Body of pancreas (tissue), 4 donors: ENCODE data around the gene MARS1. TPM values are rescaled to one million over a fixed set of nuclear protein-coding genes. Genes with fewer than 3 reads are reported as not detected.
"Not testable (repeated sequence)": the region's sequence is repeated elsewhere in the genome, so short reads cannot be mapped to it uniquely, and the experiment has no call there.

Experiments used
- ATAC-seq: fragments of 150-250 bp; one replicate; pipeline ENCODE4 v1.9.1; 2016
- DNase-seq, 4 donors: peaks; one replicate each; pipeline ENCODE4 v3.0.0-alpha.2; 2019
- H3K27ac ChIP-seq, 4 donors: fragments of 200-600 bp; sonication (generic); 1 replicate in 3 of 4; 2 replicates in 1 of 4; pipeline versions ENCODE4 v1.5.1 to v1.6.1; 2016 to 2019; ENCODE audit warnings: mild to moderate bottlenecking in 1 of 4, mixed read lengths in 1 of 4, moderate library complexity in 1 of 4
- H3K27me3 ChIP-seq, 2 donors: fragments of 200-600 bp; sonication (generic); one replicate each; pipeline ENCODE4 v1.6.0; 2016; ENCODE audit warnings: mild to moderate bottlenecking in 1 of 2
- H3K36me3 ChIP-seq, 2 donors: fragments of 200-600 bp; sonication (generic); replicated peaks in 1 of 2; 2 replicates each; pipeline ENCODE4 v1.5.1; 2016; ENCODE audit warnings: low read depth in 2 of 2; ENCODE audit not compliant: insufficient read depth in 1 of 2
- H3K4me1 ChIP-seq: fragments of 200-600 bp; sonication (generic); one replicate; pipeline ENCODE4 v1.6.0; 2016
- H3K4me3 ChIP-seq, 2 donors: fragments of 200-600 bp; sonication (generic); 1 replicate in 1 of 2; 2 replicates in 1 of 2; pipeline ENCODE4 v1.5.1; 2016 to 2019
- H3K9me3 ChIP-seq, 3 donors: fragments of 200-600 bp; sonication (generic); 1 replicate in 2 of 3; 2 replicates in 1 of 3; pipeline ENCODE4 v1.5.1; 2016
- POLR2A ChIP-seq, 3 donors: fragments of 450-650 bp; IDR thresholded peaks; one replicate each; pipeline ENCODE4 v1.6.1; 2016; ENCODE audit warnings: antibody characterized with exemption in 3 of 3, mild to moderate bottlenecking in 2 of 3
- WGBS, 2 donors: methylation state at CpG; one replicate each; pipeline ENCODE4 v1.1.5; 2017; 5-methylcytosine and 5-hydroxymethylcytosine counted together
- intact Hi-C: fragments of 100-400 bp; cut with DNase I; formaldehyde crosslinking; loops from one replicate; pipeline ENCODE4 v1.15.1; 2023
- total RNA-seq, 2 donors: library from RNA; depleted of rRNA; stranded (reverse); fragments of >200 nt; gene quantifications; one replicate each; pipeline ENCODE4 v1.1.0, GENCODE V29; 2016
- TF ChIP-seq, protein P1 (sequence below), 7 experiments: fragments of 450-650 bp in 4 of 7; fragments of 200-600 bp in 3 of 7; sonication (generic) in 3 of 7; IDR thresholded peaks; one replicate each; pipeline ENCODE4 v1.5.1; 2016 to 2019; ENCODE audit warnings: antibody characterized with exemption in 7 of 7

MARS1 gene
- total RNA-seq, 2 donors from 2014 or later: 61.7 to 103 TPM

DNA sequence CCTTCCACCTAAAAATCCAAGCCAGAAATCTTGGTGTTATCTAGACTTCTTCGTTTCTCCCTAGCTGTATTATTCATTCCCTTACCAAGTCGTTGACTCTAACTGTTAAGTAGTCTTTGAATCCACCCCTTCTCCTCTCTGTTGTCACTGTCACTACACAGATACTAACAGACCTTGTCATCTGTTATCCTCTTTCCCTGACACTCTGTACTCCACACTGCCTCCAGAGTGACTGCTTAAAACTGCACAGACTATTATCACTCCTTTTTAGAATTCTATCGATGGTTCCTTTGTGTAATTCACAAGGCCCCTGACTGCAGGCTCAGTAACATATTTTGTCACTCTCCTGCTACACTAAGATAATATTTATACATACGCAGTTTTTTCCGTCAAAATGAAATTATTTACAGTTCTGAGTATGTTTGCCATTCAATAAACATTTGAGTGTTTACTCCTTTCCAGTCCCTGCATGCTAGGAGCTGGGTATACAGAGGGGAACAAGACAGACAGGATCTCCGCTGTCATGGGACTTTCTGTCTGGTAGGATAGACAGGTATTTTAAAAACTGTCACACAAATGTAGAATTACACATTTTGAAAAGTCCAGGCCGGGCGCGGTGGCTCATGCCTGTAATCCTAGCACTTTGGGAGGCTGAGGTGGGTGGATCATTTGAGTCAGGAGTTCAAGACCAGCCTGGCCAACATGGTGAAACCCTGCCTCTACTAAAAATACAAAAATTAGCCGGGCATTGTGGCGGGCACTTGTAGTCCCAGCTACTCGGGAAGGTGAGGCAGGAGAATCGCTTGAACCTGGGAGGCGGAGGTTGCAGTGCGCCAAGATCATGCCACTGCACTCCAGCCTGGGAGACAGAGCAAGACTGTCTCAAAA, 3.8 kb downstream of the MARS1 start:
- Histone ChIP-seq H3K27ac (no peak overlapping the region), H3K9me3 (no peaks in the 10 kb centered on the region), H3K4me3 (no peak overlapping the region), H3K27me3 (no peaks in the 10 kb centered on the region), H3K4me1 (peaks cover 15% of the 10 kb centered on the region), H3K36me3 (peaks cover 9 to 18% of the 10 kb centered on the region in 2 donors)
- 81 to 83% methylated on average over 15 of the region's 15 CpGs for WGBS, 2 donors
- ATAC-seq (no peak), DNase-seq (no peak)
- TF ChIP-seq POLR2A (IDR thresholded peaks at IDR 0.05): no peak
- TF ChIP-seq, protein P1, sequence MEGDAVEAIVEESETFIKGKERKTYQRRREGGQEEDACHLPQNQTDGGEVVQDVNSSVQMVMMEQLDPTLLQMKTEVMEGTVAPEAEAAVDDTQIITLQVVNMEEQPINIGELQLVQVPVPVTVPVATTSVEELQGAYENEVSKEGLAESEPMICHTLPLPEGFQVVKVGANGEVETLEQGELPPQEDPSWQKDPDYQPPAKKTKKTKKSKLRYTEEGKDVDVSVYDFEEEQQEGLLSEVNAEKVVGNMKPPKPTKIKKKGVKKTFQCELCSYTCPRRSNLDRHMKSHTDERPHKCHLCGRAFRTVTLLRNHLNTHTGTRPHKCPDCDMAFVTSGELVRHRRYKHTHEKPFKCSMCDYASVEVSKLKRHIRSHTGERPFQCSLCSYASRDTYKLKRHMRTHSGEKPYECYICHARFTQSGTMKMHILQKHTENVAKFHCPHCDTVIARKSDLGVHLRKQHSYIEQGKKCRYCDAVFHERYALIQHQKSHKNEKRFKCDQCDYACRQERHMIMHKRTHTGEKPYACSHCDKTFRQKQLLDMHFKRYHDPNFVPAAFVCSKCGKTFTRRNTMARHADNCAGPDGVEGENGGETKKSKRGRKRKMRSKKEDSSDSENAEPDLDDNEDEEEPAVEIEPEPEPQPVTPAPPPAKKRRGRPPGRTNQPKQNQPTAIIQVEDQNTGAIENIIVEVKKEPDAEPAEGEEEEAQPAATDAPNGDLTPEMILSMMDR (IDR thresholded peaks at IDR 0.05): no peak
- intact Hi-C loops: no loop called here

DNA sequence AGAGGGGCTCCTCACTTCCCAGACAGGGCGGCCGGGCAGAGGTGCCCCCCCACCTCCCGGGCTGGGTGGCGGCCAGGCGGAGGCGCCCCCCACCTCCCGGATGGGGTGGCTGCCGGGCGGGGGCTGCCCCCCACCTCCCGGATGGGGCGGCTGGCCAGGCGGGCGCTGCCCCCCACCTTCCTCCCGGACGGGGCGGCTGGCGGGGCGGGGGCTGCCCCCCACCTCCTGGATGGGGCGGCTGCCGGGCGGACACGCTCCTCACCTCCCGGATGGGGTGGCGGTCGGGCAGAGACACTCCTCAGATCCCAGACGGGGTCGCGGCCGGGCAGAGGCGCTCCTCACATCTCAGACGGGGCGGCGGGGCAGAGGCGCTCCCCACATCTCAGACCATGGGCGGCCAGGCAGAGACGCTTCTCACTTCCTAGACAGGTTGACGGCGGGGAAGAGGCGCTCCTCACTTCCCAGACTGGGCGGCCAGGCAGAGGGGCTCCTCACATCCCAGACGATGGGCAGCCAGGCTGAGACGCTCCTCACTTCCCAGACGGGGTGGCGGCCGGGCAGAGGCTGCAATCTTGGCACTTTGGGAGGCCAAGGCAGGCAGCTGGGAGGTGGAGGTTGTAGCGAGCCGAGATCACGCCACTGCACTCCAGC, 7.3 kb downstream of the MARS1 start:
- 92% methylated on average over 39 of the region's 48 CpGs; no CpG with 5 or more reads in 1 of the 2 donors for WGBS, 2 donors
- intact Hi-C loops: not testable (repeated sequence)

DNA sequence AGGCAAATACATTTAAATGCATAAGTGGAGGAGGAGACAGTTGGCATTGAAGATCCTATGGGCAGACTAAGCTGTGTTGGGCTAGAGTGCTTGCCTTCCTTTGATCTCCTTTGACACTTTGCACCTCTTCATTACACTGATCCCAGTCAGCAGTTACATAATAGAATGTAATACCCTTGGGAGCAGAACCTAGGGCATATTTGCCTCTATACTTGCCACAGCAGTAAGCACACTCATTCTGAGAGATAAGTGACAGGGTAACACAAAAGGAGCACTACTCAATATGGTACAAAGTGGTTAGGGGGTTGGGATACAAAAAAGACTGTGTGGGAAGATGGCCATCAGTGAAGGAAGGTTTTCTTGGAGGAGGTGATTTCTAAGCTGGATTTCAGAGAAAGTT, 9.0 kb downstream of the MARS1 start:
- Histone ChIP-seq H3K27me3 (no peaks in the 10 kb centered on the region), H3K4me3 (no peak overlapping the region), H3K4me1 (no peaks in the 10 kb centered on the region), H3K36me3 (peaks cover 0 to 19% of the 10 kb centered on the region in 2 donors), H3K9me3 (no peaks in the 10 kb centered on the region), H3K27ac (no peak overlapping the region)
- intact Hi-C loops: no loop called here
- TF ChIP-seq, protein P1 (IDR thresholded peaks at IDR 0.05): no peak
- no peak for TF ChIP-seq POLR2A (IDR thresholded peaks at IDR 0.05)
- ATAC-seq (no peak), DNase-seq (no peak)

More for the DNA sequence above, 7.3 kb downstream of the MARS1 start:
- ATAC-seq, H3K9me3 ChIP-seq, H3K4me3 ChIP-seq, H3K4me1 ChIP-seq, DNase-seq, H3K27ac ChIP-seq, H3K27me3 ChIP-seq: not testable (repeated sequence)
- peaks cover 9 to 26% of the 10 kb centered on the region in 2 donors for H3K36me3 ChIP-seq

DNA sequence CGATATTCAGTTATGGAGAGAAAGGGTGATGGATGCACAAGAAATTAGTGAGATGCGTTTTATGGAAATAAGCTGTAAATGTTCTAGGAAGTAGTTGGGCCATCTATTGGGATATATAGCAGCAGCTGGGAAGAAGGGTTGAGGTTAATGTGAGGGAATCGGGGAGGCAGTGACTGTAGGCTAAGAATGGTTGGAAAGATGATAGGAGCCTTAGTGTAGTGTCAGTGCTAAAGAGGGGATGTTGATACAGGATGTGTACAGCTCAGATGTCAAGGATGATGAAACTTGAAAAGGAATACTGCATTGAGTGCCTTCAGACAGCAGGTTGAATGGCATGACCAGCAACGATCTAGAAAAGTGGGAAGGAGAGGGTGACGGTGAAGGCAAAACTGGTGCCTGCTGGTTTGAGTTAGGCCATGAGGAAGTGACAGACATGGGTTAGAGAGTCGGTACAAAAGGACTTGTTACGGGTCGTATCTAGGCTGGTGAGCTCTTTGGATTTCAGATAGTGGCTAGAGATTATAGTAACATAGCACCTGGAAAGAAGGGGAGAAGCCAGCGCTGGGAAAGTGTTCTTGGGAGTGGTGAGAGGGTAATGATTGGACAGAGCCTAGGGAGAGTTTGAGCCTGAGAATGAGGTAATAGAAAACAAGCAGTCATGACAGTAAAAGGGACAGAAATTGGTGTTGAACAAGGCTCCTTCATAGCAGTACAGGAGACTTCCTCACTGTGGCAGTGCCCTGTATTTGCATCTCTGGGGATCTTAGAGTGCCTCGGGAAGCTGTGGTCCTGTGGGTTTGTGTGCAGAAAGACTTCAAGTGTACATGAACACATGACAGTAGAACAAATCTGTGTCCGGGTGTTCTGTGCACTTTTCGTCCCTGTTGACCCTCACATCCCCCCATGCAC, 9.6 kb downstream of the MARS1 start:
- Histone ChIP-seq H3K27me3 (no peaks in the 10 kb centered on the region), H3K36me3 (peaks cover 0 to 20% of the 10 kb centered on the region in 2 donors), H3K9me3 (no peaks in the 10 kb centered on the region), H3K4me1 (no peaks in the 10 kb centered on the region), H3K4me3 (no peak overlapping the region), H3K27ac (no peak overlapping the region)
- no peak for TF ChIP-seq POLR2A (IDR thresholded peaks at IDR 0.05)
- TF ChIP-seq, protein P1 (IDR thresholded peaks at IDR 0.05): no peak
- intact Hi-C loops: no loop called here
- DNase-seq (no peak), ATAC-seq (no peak)
- 87 to 88% methylated on average over 12 of the region's 12 CpGs for WGBS, 2 donors

DNA sequence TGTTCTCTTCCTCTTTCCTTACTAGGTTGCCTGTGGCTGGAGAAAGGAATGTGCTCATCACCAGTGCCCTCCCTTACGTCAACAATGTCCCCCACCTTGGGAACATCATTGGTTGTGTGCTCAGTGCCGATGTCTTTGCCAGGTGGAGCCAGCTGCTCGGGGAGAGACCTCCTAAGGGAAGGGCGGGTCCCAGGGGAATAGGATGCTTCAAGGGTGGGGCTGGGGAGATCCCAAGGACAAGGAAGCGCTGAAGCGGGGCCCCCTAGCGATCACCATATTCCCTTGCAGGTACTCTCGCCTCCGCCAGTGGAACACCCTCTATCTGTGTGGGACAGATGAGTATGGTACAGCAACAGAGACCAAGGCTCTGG, 10.2 kb downstream of the MARS1 start:
- Histone ChIP-seq H3K27ac (no peak overlapping the region), H3K27me3 (no peaks in the 10 kb centered on the region), H3K4me1 (no peaks in the 10 kb centered on the region), H3K9me3 (no peaks in the 10 kb centered on the region), H3K36me3 (peaks cover 0 to 21% of the 10 kb centered on the region in 2 donors), H3K4me3 (no peak overlapping the region)
- no peak for DNase-seq
- TF ChIP-seq, protein P1 (IDR thresholded peaks at IDR 0.05): no peak
- TF ChIP-seq POLR2A (IDR thresholded peaks at IDR 0.05): no peak
- WGBS, 2 donors: 79 to 91% methylated on average over 6 to 9 of the region's 9 CpGs
- intact Hi-C loops: no loop called here
- ATAC-seq: no peak
